H7 (cell line): ENCODE results near the gene ACP7. TPM values are rescaled to one million over a fixed set of nuclear protein-coding genes. Genes with fewer than 3 reads are reported as not detected.

Source experiments
- DNase-seq: peaks from one replicate; pipeline ENCODE4 v3.0.0; 2012
- H3K27me3 ChIP-seq: 2 replicates; pipeline ENCODE4 v1.6.0; 2011; ENCODE audit warnings: mild to moderate bottlenecking, low read length; ENCODE audit not compliant: control insufficient read depth, insufficient read depth
- H3K36me3 ChIP-seq: replicated peaks from 2 replicates; pipeline ENCODE4 v1.5.1; 2011; ENCODE audit warnings: low read length; ENCODE audit not compliant: control insufficient read depth, insufficient read depth
- H3K4me3 ChIP-seq: 2 replicates; pipeline ENCODE4 v1.5.1; 2011; ENCODE audit warnings: low read depth, mild to moderate bottlenecking, control low read depth, low read length, moderate library complexity; ENCODE audit not compliant: insufficient read depth
- total RNA-seq: library from RNA; depleted of rRNA; stranded (reverse); fragments of >200 nt; shearing (Covaris generic); gene quantifications from 2 replicates; pipeline ENCODE4 v1.2.3, GENCODE V29; 2014

ACP7 gene
- total RNA-seq, 1 experiment from 2014 or later, result 0.14 TPM

DNA sequence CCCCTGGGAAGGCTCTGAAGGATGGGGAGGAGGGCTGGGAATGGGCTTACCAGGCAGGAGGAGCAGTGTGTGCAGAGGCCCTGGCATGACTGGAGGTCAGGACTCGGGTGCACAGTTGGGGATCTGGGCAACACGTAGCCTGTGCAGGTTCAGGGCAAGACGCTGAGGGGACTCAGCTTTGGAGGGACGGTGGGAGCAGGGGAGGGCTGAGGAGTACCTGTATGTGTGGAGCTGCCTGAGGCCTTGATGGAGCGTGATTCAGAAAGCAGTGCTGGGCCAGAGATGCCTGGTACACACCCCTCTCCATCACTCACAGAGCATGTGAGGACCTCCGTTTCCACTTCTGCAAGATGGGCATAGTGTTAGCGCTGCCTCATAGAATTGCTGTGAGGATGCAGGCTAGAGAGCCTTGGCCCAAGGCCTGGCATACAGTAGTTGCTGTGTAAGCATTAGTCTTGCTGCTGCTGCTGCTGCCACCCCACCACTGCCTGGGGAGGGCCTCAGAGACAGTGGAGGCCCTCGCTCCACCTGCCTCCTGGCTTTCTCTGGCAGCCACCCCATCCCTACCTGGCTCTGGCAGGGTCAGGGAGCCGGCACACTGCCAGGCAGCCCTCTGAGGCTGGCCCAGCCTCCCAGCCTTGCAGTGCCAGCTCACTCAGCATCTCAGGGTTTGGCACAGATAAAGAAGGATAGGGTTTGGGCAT is 43.8 kb downstream of the ACP7 start:
- DNase-seq, result peak; percentile 40
- Histone ChIP-seq H3K36me3 (no peaks in the 10 kb centered on the region), H3K4me3 (no peak overlapping the region), H3K27me3 (no peaks in the 10 kb centered on the region)

DNA sequence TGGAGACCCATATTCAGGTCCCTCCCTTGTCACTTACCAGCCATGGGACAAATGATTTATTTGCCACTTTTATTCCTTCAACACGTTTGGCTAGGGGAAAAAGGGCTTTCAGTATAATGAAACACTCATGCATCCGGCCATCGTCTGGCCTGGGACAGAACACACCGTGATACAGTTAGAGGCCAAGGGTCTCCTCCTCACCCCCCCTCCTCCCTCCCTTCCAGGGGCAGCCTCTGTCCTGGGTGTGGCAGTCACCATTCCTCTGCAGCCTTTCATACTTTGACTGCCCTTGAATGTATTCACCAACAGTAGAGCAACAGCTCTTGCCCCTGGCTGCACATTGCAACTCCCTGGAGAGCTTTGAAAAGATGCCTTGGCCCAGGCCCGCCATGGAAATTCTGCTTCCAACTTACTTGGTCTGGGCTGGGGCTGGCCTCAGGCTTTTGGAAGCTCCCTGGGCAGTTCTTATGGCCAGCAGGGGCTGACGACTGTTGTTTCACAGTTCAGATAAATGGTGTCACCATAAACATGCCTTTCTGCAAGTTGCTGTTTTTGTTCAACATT is 44.4 kb downstream of the ACP7 start:
- Histone ChIP-seq H3K27me3 (no peaks in the 10 kb centered on the region), H3K4me3 (no peak overlapping the region), H3K36me3 (no peaks in the 10 kb centered on the region)
- peak; percentile 32 for DNase-seq

GRCh38 chr19:39129116-39129515 is 44.9 kb downstream of the ACP7 start:
- peak; percentile 27 for DNase-seq
- Histone ChIP-seq H3K27me3 (no peaks in the 10 kb centered on the region), H3K36me3 (no peaks in the 10 kb centered on the region), H3K4me3 (no peak overlapping the region)

DNA sequence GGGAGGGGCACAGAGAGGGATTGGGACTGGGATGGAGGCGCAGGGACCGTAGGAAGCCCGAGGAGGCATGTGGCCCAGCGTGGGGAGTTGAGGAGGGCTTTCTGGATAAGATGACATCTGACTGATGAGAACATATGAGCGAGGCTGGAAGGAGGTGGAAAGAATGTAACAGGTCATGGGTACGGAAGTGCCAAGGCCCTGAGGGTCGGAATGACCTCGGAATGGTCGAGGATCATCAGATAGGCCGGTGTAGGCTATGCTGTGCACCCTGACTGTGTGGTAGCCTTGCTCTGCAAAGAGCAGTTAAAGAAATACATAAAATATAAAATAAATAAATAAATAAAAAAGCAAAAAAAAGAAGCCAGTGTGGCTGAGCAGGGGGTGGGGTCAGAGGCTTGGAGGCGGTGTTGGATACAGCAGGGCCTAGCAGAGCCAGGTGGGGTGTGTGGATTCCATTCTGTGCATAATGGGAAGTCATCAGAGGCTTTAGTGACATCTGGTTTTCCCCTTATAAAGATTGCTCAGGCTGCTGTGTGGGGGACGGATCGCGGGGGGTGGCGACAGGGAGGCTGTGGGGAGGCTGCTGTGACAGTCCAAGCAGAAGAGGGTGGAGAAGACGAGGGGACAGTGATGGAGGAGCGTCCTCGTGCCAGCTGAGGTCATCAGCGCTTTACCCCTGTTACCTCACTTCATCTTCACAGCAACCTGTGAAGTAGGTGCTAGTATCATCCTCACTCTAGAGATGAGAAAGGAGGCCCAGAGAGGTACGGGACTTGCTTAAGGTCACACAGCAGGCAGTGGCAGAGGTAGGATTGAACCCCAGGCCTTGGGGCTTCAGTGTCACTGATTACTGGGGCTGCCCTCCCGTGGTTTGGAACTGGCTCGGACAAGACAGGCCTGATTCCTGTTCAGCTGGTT is 46.4 kb downstream of the ACP7 start:
- no peaks in the 10 kb centered on the region for H3K36me3 ChIP-seq
- DNase-seq, result peak; percentile 50
- H3K4me3 ChIP-seq, result no peak overlapping the region
- no peaks in the 10 kb centered on the region for H3K27me3 ChIP-seq

DNA sequence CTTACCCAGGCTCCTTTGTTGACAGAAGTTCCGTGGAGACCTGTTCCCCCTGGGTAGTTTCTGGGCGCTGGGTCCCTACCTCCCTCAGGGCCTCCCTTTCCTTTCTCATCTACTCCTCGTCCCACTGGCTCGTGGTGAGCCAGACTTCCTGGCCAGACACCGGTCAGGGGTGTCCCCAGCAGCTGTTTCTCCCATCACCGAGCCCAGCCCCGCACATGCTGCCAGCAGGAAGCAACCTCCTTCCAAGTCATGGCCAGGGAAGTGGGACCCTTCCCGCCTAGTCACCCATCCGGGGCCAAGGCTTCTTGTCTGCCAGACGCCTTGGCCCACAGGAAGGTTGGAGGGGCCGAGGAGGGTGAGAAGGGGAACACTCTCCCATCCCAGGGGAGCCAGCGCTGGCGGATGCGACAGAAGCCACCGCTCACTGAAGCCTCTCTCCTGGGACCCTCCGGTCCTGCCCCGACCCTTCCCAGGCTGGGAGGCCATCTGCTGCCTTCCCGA is 47.1 kb downstream of the ACP7 start:
- DNase-seq, result peak; percentile 66
- Histone ChIP-seq H3K4me3 (no peak overlapping the region), H3K27me3 (no peaks in the 10 kb centered on the region), H3K36me3 (no peaks in the 10 kb centered on the region)

GRCh38 chr19:39132344-39132969 is 48.3 kb downstream of the ACP7 start:
- no peaks in the 10 kb centered on the region for H3K36me3 ChIP-seq
- no peaks in the 10 kb centered on the region for H3K27me3 ChIP-seq
- peak; percentile 44 for DNase-seq
- no peak overlapping the region for H3K4me3 ChIP-seq

DNA sequence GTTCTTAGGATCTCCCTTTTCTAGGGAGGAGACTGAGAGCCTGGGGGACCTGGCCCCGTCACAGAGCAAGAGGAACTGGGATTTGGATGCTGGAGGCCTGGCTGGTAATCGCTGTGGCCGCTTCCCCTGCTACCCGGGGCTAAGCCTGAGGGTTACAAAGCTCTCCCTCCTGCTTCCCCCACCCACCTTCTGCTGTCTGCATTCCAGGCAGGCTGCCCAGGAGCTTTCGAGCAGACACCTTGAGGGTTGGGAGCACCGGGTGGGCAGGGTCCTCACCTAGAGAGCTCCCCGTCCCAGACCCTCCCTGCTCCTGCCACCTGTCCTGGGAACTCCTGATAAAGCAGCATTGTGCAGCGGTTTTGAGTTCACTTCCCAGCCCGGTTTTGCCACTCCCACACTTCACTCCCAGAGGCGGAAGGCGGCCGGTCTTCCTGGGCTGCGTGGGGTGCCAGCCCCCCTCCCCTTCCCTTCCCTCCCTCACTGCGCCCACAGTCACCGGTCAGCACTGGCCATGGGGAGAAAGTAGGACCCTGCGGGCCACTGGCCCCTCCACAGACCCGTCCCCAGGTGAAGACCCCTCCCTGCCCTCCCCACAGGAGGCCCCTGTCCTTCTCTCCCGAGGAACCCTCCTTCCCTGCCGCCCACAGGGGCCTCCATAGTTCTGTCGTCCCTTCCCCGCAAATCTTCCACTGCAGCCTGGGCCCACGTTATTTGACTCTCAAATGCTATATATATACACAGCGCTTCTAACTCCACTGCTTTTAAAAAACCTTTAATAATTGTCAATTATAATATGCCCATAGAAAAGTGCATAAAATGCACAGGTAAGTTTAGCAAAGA is 49.5 kb downstream of the ACP7 start:
- H3K27me3 ChIP-seq, result no peaks in the 10 kb centered on the region
- H3K36me3 ChIP-seq, result no peaks in the 10 kb centered on the region
- peak; percentile 77 for DNase-seq
- H3K4me3 ChIP-seq, result no peak overlapping the region

DNA sequence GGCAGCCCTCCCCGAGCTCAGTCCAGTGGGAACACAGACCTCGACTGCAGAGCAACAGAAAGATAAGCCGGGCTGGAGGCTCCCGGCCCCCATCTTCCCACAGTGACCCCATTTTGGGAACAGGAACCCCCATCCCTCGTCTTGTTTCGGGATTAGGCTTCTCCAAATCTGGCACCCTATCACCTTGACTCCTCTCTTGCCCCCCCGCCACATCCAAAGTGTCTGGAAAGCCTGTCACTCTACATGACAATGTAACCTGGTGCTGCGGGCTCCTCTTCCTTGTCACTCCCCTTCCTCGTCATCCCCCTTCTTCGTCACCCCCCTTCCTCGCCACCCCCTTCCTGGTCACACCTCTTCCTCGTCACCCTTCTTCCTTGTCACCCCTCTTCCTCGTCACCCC is 51.5 kb downstream of the ACP7 start:
- H3K4me3 ChIP-seq, result no peak overlapping the region
- no peaks in the 10 kb centered on the region for H3K27me3 ChIP-seq
- DNase-seq, result peak; percentile 76
- H3K36me3 ChIP-seq, result no peaks in the 10 kb centered on the region

DNA sequence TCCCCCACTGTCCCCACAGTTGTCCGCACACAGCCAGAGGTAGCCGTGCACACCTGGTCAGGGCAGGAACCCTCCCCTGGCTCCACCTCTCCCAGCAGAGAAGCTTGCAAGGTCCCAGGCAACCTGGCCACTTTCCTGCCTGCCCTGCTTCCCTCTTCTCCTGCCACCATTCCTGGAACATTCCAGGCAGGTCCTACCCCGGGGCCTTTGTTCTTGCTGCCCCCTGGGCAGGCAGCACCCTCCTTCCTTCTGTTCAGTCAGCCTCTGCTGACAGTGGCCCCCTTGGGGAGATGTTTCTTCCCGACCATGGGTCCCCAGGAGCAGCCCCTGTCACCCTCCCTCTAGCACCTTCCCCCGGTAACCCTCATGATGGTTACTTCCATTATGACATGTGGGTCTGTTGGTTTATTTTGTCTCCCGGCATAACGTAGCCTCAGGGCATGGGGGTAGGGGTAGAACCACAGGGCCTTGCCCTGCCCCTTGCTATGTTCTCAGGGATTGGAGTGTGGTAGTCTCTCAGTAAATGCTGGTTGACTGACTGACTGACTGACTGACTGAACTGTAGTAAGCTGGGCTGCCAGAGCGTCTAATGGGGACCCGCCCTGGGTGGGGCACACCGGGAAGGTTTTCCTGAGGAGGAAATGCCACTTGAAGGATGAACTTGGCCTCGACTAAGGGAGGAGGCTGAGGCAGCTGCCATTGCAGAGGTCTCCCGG is 52.2 kb downstream of the ACP7 start:
- peak; percentile 59 for DNase-seq
- Histone ChIP-seq H3K27me3 (no peaks in the 10 kb centered on the region), H3K4me3 (no peak overlapping the region), H3K36me3 (no peaks in the 10 kb centered on the region)

- peak; percentile 30 for DNase-seq
- H3K4me3 ChIP-seq, result no peak overlapping the region
Observed at GRCh38 chr19:39137131-39137530, 53.0 kb downstream of the ACP7 start.

DNA sequence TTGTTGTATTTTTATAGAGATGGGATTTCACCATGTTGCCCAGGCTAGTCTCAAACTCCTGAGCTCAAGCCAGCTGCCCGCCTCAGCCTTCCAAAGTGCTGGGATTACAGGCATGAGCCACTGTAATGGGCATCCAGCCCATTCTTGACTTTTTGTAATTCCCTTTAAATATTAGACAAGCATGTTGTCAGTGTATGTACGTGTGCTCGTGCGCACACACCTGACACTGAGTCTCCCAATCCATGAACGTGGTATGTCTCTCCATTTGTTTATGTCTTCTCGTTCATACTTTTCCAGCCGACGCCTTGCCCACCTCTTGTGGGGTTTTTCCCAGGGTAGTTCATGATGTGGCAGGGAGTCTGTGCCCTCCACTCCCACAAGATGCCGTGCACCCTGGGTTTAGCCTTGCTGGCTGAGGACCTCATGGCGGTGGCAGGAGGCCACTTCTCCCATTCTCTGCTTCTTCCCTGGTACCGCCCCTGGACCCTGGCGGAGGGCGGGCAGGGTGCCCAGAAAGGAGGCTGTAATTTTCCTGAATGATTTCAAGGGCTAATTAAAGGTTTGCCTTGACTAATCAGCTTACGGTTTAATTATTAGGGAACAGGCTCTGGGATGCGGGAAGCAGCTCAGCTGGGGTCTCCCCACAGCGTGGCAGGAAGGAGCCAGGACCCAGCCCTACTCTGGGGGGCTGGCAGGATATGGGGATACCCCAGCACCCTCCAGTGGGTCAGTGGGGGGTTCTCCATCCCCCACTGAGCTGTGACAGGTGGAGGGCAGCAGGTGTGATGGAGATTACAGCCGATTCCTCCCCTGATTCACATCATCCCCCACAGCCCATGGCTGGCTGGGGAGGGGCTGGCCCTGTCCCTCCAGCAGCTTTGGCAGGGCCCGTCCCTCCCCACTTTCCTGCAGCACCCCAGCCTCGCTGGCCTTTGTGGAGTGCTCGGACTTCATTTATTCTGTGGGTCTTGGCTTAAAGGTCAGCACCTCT is 54.3 kb downstream of the ACP7 start:
- peak; percentile 62 for DNase-seq
- Histone ChIP-seq H3K27me3 (no peaks in the 10 kb centered on the region), H3K4me3 (no peak overlapping the region), H3K36me3 (no peaks in the 10 kb centered on the region)

More at GRCh38 chr19:39137131-39137530, 53.0 kb downstream of the ACP7 start:
- Histone ChIP-seq H3K36me3 (no peaks in the 10 kb centered on the region), H3K27me3 (no peaks in the 10 kb centered on the region)

GRCh38 chr19:39139305-39139874 is 55.2 kb downstream of the ACP7 start:
- Histone ChIP-seq H3K36me3 (no peaks in the 10 kb centered on the region), H3K4me3 (no peak overlapping the region), H3K27me3 (no peaks in the 10 kb centered on the region)
- peak; percentile 85 for DNase-seq
